Keratinocyte (primary cell): Measurements from ENCODE around the gene KIAA1958.

ENCODE experiments used
- CTCF ChIP-seq, 3 experiments: IDR thresholded peaks in 1 of 3; conservative IDR thresholded peaks in 1 of 3; optimal IDR thresholded peaks in 1 of 3; 2 replicates in 2 of 3; 3 replicates in 1 of 3; pipeline versions ENCODE3 to v1.5.1; 2011; ENCODE audit warnings: low read length in 3 of 3, mild to moderate bottlenecking in 3 of 3, moderate library complexity in 2 of 3, control low read depth in 1 of 3, inconsistent platforms in 1 of 3; ENCODE audit not compliant: insufficient read depth in 2 of 3; ENCODE audit errors: extremely low read depth in 1 of 3
- EZH2 ChIP-seq: IDR thresholded peaks from one replicate; pipeline ENCODE4 v1.6.1; 2012; ENCODE audit warnings: inconsistent platforms, mild to moderate bottlenecking, low read length, moderate library complexity

GRCh38 chr9:112548836-112549595 lies 62.4 kb downstream of the KIAA1958 start:
- TF ChIP-seq CTCF (optimal IDR thresholded peaks at IDR 0.05 in 1 of 3, IDR thresholded peaks at IDR 0.05 in 1 of 3, conservative IDR thresholded peaks at IDR 0.05 in 1 of 3; ENCODE audit: extremely low read depth in 1 of 3, insufficient read depth in 2 of 3, low read length in 3 of 3) (no peak), EZH2 (no peak)
